ENCODE measurements around the gene MIS18BP1. TPM values are rescaled to one million over a fixed set of nuclear protein-coding genes. Genes with fewer than 3 reads are reported as not detected.

The MIS18BP1 gene
- total and polyA plus RNA-seq, 9 of the 15 experiments (the other 6 are each of a cell fraction or from before 2014, with no cell fraction given): 5.0 to 29.1 (median 19.1) TPM

GRCh38 chr14:45211295-45211694 is 41.7 kb downstream of the MIS18BP1 start (continued):
- TF ChIP-seq PBX2 (CRISPR knock-in tag; IDR thresholded peaks at IDR 0.05; ENCODE audit: low read depth): no peak
- TF ChIP-seq PBX2 (tag; conservative IDR thresholded peaks at IDR 0.05; ENCODE audit: low read depth): no peak
- no peak for TF ChIP-seq ZNF79 (CRISPR knock-in tag; IDR thresholded peaks at IDR 0.05; ENCODE audit: low read depth)
- no peak for TF ChIP-seq FUS (optimal IDR thresholded peaks at IDR 0.05; ENCODE audit: low read depth, low read length)
- no peak for TF ChIP-seq HMBOX1 (IDR thresholded peaks at IDR 0.05)
- TF ChIP-seq ZNF347 (CRISPR knock-in tag; IDR thresholded peaks at IDR 0.05; ENCODE audit: low read depth): no peak
- no peak for TF ChIP-seq ZNF184 (CRISPR knock-in tag; IDR thresholded peaks at IDR 0.05)
- TF ChIP-seq BMI1 (IDR thresholded peaks at IDR 0.05; ENCODE audit: low read length): no peak
- no peak for TF ChIP-seq SIN3B (IDR thresholded peaks at IDR 0.05; ENCODE audit: low read depth)
- no peak for TF ChIP-seq KHSRP (IDR thresholded peaks at IDR 0.05)
- no peak for TF ChIP-seq THRAP3 (IDR thresholded peaks at IDR 0.05; ENCODE audit: borderline replicate concordance)

All from K562 (cell line).